ENCODE measurements around the gene LDLRAD4.

LDLRAD4 gene

DNA sequence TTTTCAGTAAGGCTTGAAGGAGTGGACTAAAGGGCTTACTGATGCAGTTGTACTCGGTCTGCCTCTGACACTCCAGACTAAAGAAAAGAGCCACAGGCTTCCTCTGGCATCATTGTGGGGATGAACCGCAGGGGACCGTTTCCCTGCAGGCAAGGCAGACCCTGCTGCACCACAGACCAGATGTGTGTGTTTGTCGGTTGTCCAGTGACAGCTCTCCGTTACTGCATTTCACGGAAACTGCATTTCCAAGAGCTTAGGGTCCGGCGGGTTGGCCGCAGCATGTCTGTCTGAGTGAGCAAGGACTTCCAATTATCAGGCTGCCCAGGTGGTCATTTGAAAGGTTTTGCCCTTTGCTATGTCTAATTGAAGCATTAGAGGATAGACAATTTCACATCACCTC lies 409.7 kb downstream of the LDLRAD4 start:
- no peak overlapping the region for H3K27ac ChIP-seq
- no peak overlapping the region for H3K4me2 ChIP-seq (ENCODE audit: low read length)
- H2AFZ ChIP-seq: no peak overlapping the region
- H3K4me3 ChIP-seq (ENCODE audit: low read depth, low read length): no peak overlapping the region
- no peak overlapping the region for H3K9ac ChIP-seq
- H3K36me3 ChIP-seq (ENCODE audit: control insufficient read depth, insufficient read depth, low read length): no peaks in the 10 kb centered on the region
- no peaks in the 10 kb centered on the region for H3K9me3 ChIP-seq (ENCODE audit: control insufficient read depth, low read length)
- peaks cover 3% of the 10 kb centered on the region for H3K4me1 ChIP-seq
- H3K79me2 ChIP-seq: no peaks in the 10 kb centered on the region
- TF ChIP-seq CTCF (IDR thresholded peaks at IDR 0.05): no peak
- no peaks in the 10 kb centered on the region for H3K27me3 ChIP-seq (ENCODE audit: control insufficient read depth, insufficient read depth, low read length)

DNA sequence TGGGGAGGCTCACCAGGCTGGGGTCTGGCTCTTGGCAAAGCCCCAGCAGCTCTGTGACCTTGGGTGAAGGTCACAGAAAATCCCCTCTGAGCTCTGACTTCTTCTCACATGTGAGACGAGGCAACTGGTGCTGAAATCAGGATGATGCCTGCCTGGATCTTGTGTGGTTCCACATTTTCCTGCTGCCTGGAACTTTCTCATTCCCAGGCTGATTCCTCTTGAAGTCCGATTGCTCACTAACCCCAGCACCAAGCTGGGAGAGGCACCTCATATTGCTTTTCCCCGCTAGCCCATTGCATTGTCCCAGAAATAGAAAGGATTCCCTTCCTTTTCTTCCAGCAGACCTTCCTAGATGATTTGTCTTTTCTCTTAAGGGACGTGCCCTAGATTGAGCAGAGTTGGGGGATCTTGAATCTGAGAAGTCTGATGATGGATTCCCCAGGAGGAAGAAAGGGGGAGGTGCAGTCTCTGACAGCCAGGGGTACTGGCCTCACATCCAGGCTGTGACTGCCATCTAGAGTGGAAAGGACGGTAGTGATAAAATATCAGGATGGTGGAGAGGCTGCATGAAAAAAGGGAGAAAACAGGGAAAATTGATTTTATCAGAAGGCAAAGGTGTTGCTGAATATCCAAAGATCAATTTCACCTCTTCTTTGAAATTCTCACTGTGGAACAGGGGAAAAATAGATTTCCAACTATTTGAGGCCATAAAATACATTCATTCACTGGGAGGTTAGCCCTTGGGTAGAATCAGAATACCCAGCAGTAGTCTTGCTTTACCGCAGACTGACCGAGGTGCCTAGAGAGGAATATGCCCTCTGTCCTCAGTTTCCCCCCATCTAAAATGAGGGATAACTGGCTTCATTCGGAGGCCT lies 411.5 kb downstream of the LDLRAD4 start:
- no peaks in the 10 kb centered on the region for H3K9me3 ChIP-seq (ENCODE audit: control insufficient read depth, low read length)
- H3K36me3 ChIP-seq (ENCODE audit: control insufficient read depth, insufficient read depth, low read length): no peaks in the 10 kb centered on the region
- no peaks in the 10 kb centered on the region for H3K27me3 ChIP-seq (ENCODE audit: control insufficient read depth, insufficient read depth, low read length)
- no peaks in the 10 kb centered on the region for H3K79me2 ChIP-seq
- no peak overlapping the region for H3K9ac ChIP-seq
- no peak overlapping the region for H3K4me2 ChIP-seq (ENCODE audit: low read length)
- peaks cover 3% of the 10 kb centered on the region for H3K4me1 ChIP-seq
- H3K27ac ChIP-seq: no peak overlapping the region
- peak overlapping the region; percentile 59 for H2AFZ ChIP-seq
- TF ChIP-seq CTCF (IDR thresholded peaks at IDR 0.05): peak; percentile 73
- H3K4me3 ChIP-seq (ENCODE audit: low read depth, low read length): no peak overlapping the region

DNA sequence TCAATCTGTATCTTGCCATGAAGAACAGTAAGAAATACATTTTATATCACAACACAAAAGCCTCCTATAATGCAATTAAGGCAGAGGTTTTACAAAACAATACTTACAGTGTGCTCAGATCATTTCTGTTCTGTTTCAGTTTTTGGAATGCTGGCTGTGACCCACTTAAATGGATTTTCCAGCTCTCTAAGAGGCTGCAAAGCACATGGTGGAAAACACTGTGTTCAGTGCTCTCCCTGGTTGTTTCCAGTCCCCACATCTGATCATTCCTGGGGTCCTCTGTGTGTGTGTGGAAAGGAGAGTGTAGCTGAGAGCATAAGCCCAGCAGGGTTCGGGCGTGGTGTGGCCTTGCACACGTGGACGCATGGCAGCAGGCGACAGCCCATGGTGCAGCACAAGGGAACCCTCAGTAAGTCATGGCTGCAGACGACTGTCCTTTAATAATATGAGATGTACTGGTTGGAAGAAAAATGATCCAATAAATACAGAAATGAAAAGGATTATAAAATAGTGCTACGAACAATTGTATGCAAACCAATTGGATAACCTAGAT lies 412.2 kb downstream of the LDLRAD4 start:
- H2AFZ ChIP-seq: no peak overlapping the region
- no peaks in the 10 kb centered on the region for H3K27me3 ChIP-seq (ENCODE audit: control insufficient read depth, insufficient read depth, low read length)
- H3K4me3 ChIP-seq (ENCODE audit: low read depth, low read length): no peak overlapping the region
- no peaks in the 10 kb centered on the region for H3K79me2 ChIP-seq
- H3K4me2 ChIP-seq (ENCODE audit: low read length): no peak overlapping the region
- no peaks in the 10 kb centered on the region for H3K9me3 ChIP-seq (ENCODE audit: control insufficient read depth, low read length)
- peaks cover 3% of the 10 kb centered on the region for H3K4me1 ChIP-seq
- H3K36me3 ChIP-seq (ENCODE audit: control insufficient read depth, insufficient read depth, low read length): no peaks in the 10 kb centered on the region
- no peak for TF ChIP-seq CTCF (IDR thresholded peaks at IDR 0.05)
- H3K9ac ChIP-seq: no peak overlapping the region
- no peak overlapping the region for H3K27ac ChIP-seq

DNA sequence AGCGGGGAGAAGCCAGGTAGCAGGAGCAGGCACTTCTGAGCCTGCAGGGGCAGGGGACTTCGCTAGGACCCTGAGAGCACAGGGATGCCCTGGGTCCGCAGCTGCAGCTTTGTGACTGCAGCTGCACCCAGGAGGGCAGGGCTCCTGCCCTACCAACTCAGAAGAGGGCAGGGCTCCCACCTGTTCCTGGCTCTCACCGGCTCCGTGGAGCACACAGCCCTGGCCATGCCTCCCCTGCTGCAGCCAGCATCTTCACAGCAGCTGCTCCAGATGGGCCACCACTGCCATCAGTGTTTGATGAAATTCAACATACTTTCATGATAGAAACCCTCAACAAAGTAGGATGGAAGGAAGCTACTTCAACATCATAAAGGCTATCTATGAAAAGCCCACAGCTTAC lies 415.1 kb downstream of the LDLRAD4 start:
- Histone ChIP-seq H3K4me2 (ENCODE audit: low read length) (no peak overlapping the region), H2AFZ (no peak overlapping the region), H3K79me2 (no peaks in the 10 kb centered on the region), H3K4me1 (peaks cover 3% of the 10 kb centered on the region), H3K27me3 (ENCODE audit: control insufficient read depth, insufficient read depth, low read length) (no peaks in the 10 kb centered on the region), H3K27ac (no peak overlapping the region), H3K9ac (no peak overlapping the region), H3K4me3 (ENCODE audit: low read depth, low read length) (no peak overlapping the region), H3K9me3 (ENCODE audit: control insufficient read depth, low read length) (no peaks in the 10 kb centered on the region), H3K36me3 (ENCODE audit: control insufficient read depth, insufficient read depth, low read length) (no peaks in the 10 kb centered on the region)
- no peak for TF ChIP-seq CTCF (IDR thresholded peaks at IDR 0.05)
